Fibroblast of upper back skin (primary cell): ENCODE data around the gene MT1B.

Experiments
- DNase-seq: peaks from one replicate; pipeline ENCODE4 v3.0.0-alpha.2; 2013

Gene MT1B

GRCh38 chr16:56689171-56689570 is 37.5 kb downstream of the MT1B start:
- no peak for DNase-seq

- no peak for DNase-seq
Observed at GRCh38 chr16:56690420-56691122, 38.9 kb downstream of the MT1B start.

GRCh38 chr16:56691885-56692284 is 40.2 kb downstream of the MT1B start:
- peak; percentile 24 for DNase-seq

GRCh38 chr16:56695246-56695645 is 43.6 kb downstream of the MT1B start:
- DNase-seq, result no peak

- no peak for DNase-seq
Observed at GRCh38 chr16:56697456-56698155, 45.9 kb downstream of the MT1B start.

- no peak for DNase-seq
Observed at GRCh38 chr16:56700195-56700594, 48.5 kb downstream of the MT1B start.

GRCh38 chr16:56700631-56701030 is 48.9 kb downstream of the MT1B start:
- DNase-seq, result no peak

GRCh38 chr16:56701534-56701933 is 49.8 kb downstream of the MT1B start:
- no peak for DNase-seq
